Endothelial cell of umbilical vein (primary cell): ENCODE results near the gene AGK. TPM values are rescaled to one million over a fixed set of nuclear protein-coding genes. Genes with fewer than 3 reads are reported as not detected.

Experiments
- BruUV-seq: library from RNA; stranded (reverse); fragments of 400-500 nt; replicated peaks from 2 replicates; lab custom pipeline; 2021; lab: Mats Ljungman, UMichigan
- CTCF ChIA-PET: fragments of 300-600, 350-600 bp; sonication (Branson Sonifier 250); formaldehyde crosslinking; loops from one replicate; lab custom pipeline; 2021; ENCODE audit warnings: antibody characterized with exemption, inconsistent platforms; lab: Charles Lee
- POLR2A ChIA-PET: fragments of 300-600, 350-600 bp; sonication (Branson Sonifier 250); formaldehyde crosslinking; loops from one replicate; lab custom pipeline; 2021; ENCODE audit warnings: antibody characterized with exemption, inconsistent platforms; lab: Charles Lee
- DNase-seq: peaks from one replicate; pipeline ENCODE4 v3.0.0-alpha.2; 2011; ENCODE audit warnings: low read depth, low spot score
- FAIRE-seq: peaks from 2 replicates; lab custom pipeline; 2011; peaks lifted over from hg19 to GRCh38; lab: Jason Lieb, UNC
- H2AFZ ChIP-seq: 2 replicates; pipeline ENCODE4 v1.6.0; 2012; ENCODE audit warnings: low read depth, low read length, control low read depth, inconsistent platforms
- H3K27ac ChIP-seq: 2 replicates; pipeline ENCODE4 v1.5.1; 2011; ENCODE audit warnings: low read depth, mild to moderate bottlenecking, control low read depth, low read length, moderate library complexity; ENCODE audit not compliant: insufficient read depth
- H3K27me3 ChIP-seq, 2 experiments: 2 replicates each; pipeline versions ENCODE4 v1.6.0 to v1.6.1; 2011; ENCODE audit warnings: low read length in 2 of 2, mixed read lengths in 1 of 2; ENCODE audit not compliant: control insufficient read depth in 2 of 2, insufficient read depth in 2 of 2
- H3K36me3 ChIP-seq, 2 experiments: 2 replicates in 1 of 2; 3 replicates in 1 of 2; pipeline ENCODE4 v1.5.1; 2011; ENCODE audit warnings: low read length in 2 of 2, mild to moderate bottlenecking in 1 of 2, moderate library complexity in 1 of 2; ENCODE audit not compliant: control insufficient read depth in 2 of 2, insufficient read depth in 2 of 2; ENCODE audit errors: extremely low read depth in 1 of 2
- H3K4me1 ChIP-seq: 3 replicates; pipeline ENCODE4 v1.5.1; 2011; ENCODE audit warnings: mild to moderate bottlenecking, low read length; ENCODE audit not compliant: control insufficient read depth, insufficient read depth; ENCODE audit errors: extremely low read depth
- H3K4me2 ChIP-seq: 2 replicates; pipeline ENCODE4 v1.6.1; 2011; ENCODE audit warnings: low read length, control low read depth, mixed read lengths; ENCODE audit not compliant: insufficient read depth
- H3K4me3 ChIP-seq, 3 experiments: fragments of 200-600 bp in 1 of 3; sonication (generic), shearing (Covaris generic) in 1 of 3; replicated peaks in 1 of 3; 2 replicates each; pipeline ENCODE4 v1.5.1; 2011 to 2016; ENCODE audit warnings: control low read depth in 3 of 3, low read length in 3 of 3, mild to moderate bottlenecking in 2 of 3, inconsistent platforms in 1 of 3, low read depth in 1 of 3, moderate library complexity in 1 of 3; ENCODE audit not compliant: insufficient read depth in 1 of 3
- H3K79me2 ChIP-seq: 2 replicates; pipeline ENCODE4 v1.6.0; 2012; ENCODE audit warnings: low read length, inconsistent platforms; ENCODE audit not compliant: control insufficient read depth, insufficient read depth
- H3K9ac ChIP-seq: replicated peaks from 2 replicates; pipeline ENCODE3; 2011; ENCODE audit warnings: low read length, control low read depth; ENCODE audit not compliant: insufficient read depth; ENCODE audit errors: extremely low read depth
- H3K9me1 ChIP-seq: replicated peaks from 3 replicates; pipeline ENCODE4 v1.6.0; 2011; ENCODE audit warnings: mild to moderate bottlenecking, low read length; ENCODE audit not compliant: control insufficient read depth, insufficient read depth; ENCODE audit errors: extremely low read depth
- H3K9me3 ChIP-seq: replicated peaks from 2 replicates; pipeline ENCODE4 v1.5.1; 2012; ENCODE audit warnings: low read length, inconsistent platforms; ENCODE audit not compliant: control insufficient read depth, insufficient read depth
- H4K20me1 ChIP-seq: replicated peaks from 2 replicates; pipeline ENCODE3; 2011; ENCODE audit warnings: mild to moderate bottlenecking, low read length; ENCODE audit not compliant: control insufficient read depth, insufficient read depth; ENCODE audit errors: extremely low read depth
- EZH2 ChIP-seq: IDR thresholded peaks from 2 replicates; pipeline ENCODE4 v1.6.1; 2012; ENCODE audit warnings: borderline replicate concordance, low read depth, mild to moderate bottlenecking, moderate library complexity, low read length, inconsistent platforms; ENCODE audit not compliant: severe bottlenecking
- FOS ChIP-seq: IDR thresholded peaks from 2 replicates; pipeline ENCODE4 v1.6.1; 2011; ENCODE audit warnings: mild to moderate bottlenecking, low read length, moderate library complexity, borderline replicate concordance; ENCODE audit not compliant: insufficient read depth
- GATA2 ChIP-seq: IDR thresholded peaks from 2 replicates; pipeline ENCODE4 v1.7.0; 2011; ENCODE audit warnings: low read depth, mild to moderate bottlenecking, moderate library complexity, mixed read lengths, low read length; ENCODE audit not compliant: insufficient read length, insufficient read depth
- JUN ChIP-seq: IDR thresholded peaks from 2 replicates; pipeline ENCODE4 v1.6.1; 2011; ENCODE audit warnings: borderline replicate concordance, low read depth; ENCODE audit not compliant: insufficient read length, insufficient read depth
- MAX ChIP-seq: IDR thresholded peaks from 2 replicates; pipeline ENCODE4 v1.6.1; 2011; ENCODE audit not compliant: insufficient read depth, insufficient read length
- MYC ChIP-seq: IDR thresholded peaks from one replicate; pipeline ENCODE4 v1.6.1; 2011; ENCODE audit warnings: mild to moderate bottlenecking, low read depth, low read length
- POLR2A ChIP-seq: IDR thresholded peaks from 2 replicates; pipeline ENCODE4 v1.6.1; 2012; ENCODE audit warnings: low read depth, mild to moderate bottlenecking, control low read depth, low read length
- POLR2AphosphoS5 ChIP-seq: IDR thresholded peaks from 2 replicates; pipeline ENCODE4 v1.6.1; 2012; ENCODE audit warnings: low read depth, mild to moderate bottlenecking, control low read depth, low read length, moderate library complexity; ENCODE audit not compliant: insufficient read depth
- dilution Hi-C: fragments of 300-500 bp; cut with MboI; formaldehyde crosslinking; loops from one replicate; pipeline ENCODE4 v1.15.0; 2019; ENCODE audit warnings: low sequenced_read_pairs; ENCODE audit not compliant: extremely low pct_ligation_motif_present
- intact Hi-C: fragments of 100-400 bp; cut with micrococcal nuclease; formaldehyde crosslinking; loops from one replicate; pipeline ENCODE4 v1.10.0; 2022
- polyA plus RNA-seq, 4 experiments: library from polyadenylated mRNA; depleted of rRNA in 3 of 4; stranded (reverse) in 3 of 4; unstranded in 1 of 4; fragments of >200 nt; gene quantifications; 2 replicates each; pipeline versions ENCODE4 v1.2.1 to v1.2.3, GENCODE V29; 2011 to 2012; ENCODE audit warnings: missing spikeins in 1 of 4
- total RNA-seq: library from RNA; stranded (reverse); gene quantifications from 2 replicates; pipeline ENCODE4 v1.2.3, GENCODE V29; 2021
- TF ChIP-seq, protein P1 (sequence below), 2 donors: IDR thresholded peaks; 1 replicate in 1 of 2; 2 replicates in 1 of 2; pipeline ENCODE4 v1.5.1; 2011; ENCODE audit warnings: low read length in 2 of 2, mild to moderate bottlenecking in 2 of 2, moderate library complexity in 2 of 2, control low read depth in 1 of 2, inconsistent platforms in 1 of 2, low read depth in 1 of 2; ENCODE audit not compliant: insufficient read depth in 1 of 2; ENCODE audit errors: extremely low read depth in 1 of 2

The AGK gene
- total and polyA plus RNA-seq, 2 donors (not counting 3 experiments of a cell fraction or from before 2014, with no cell fraction given), result 23.6 to 34.3 TPM

GRCh38 chr7:141534757-141535737 is 16.2 kb upstream of the AGK start:
- Histone ChIP-seq H3K36me3 (no peaks in the 10 kb centered on the region), H3K79me2 (no peaks in the 10 kb centered on the region), H3K27ac (no peak overlapping the region), H3K9me3 (no peaks in the 10 kb centered on the region), H3K4me2 (no peak overlapping the region), H3K4me3 (no peak overlapping the region), H3K9me1 (no peaks in the 10 kb centered on the region), H3K9ac (no peak overlapping the region), H4K20me1 (no peaks in the 10 kb centered on the region), H2AFZ (no peak overlapping the region), H3K4me1 (no peaks in the 10 kb centered on the region), H3K27me3 (peaks cover 0 to 9% of the 10 kb centered on the region in 2 experiments)
- intact Hi-C loops, result loop anchor here (5.0 to 10.0 kb wide), 3 partner anchors 280 to 863 kb away; partner anchors contain the start of genes ADCK2 and BRAF
- ChIA-PET CTCF (interaction anchor here (0.9 to 3.5 kb wide), 4 partner anchors 16 to 725 kb away, joined by 3 to 59 read pairs (median 18); partner anchors contain the start of genes AGK and MRPS33), POLR2A (no interaction called here)
- FAIRE-seq, result no peak
- BruUV-seq, result no TSS peak
- no peak for TF ChIP-seq EZH2
- TF ChIP-seq FOS, result no peak
- no peak for TF ChIP-seq MAX
- no peak for DNase-seq
- dilution Hi-C loops, result no loop called here

- H3K9me3 ChIP-seq, result no peaks in the 10 kb centered on the region
- CTCF ChIA-PET, result no interaction called here
- H3K4me2 ChIP-seq, result no peak overlapping the region
- intact Hi-C loops (loop anchor here (10.0 kb wide), 2 partner anchors 283 to 613 kb away; partner anchors contain the start of gene BRAF), dilution Hi-C loops (no loop called here)
- H3K27me3 ChIP-seq, result peaks cover 2 to 14% of the 10 kb centered on the region in 2 experiments
- no peaks in the 10 kb centered on the region for H4K20me1 ChIP-seq
- no peak overlapping the region for H3K4me3 ChIP-seq
- H3K9me1 ChIP-seq, result no peaks in the 10 kb centered on the region
- TF ChIP-seq MAX (no peak), EZH2 (no peak), JUN (no peak), FOS (no peak), POLR2A (no peak), MYC (no peak), POLR2AphosphoS5 (no peak), GATA2 (no peak)
- TF ChIP-seq, protein P1, sequence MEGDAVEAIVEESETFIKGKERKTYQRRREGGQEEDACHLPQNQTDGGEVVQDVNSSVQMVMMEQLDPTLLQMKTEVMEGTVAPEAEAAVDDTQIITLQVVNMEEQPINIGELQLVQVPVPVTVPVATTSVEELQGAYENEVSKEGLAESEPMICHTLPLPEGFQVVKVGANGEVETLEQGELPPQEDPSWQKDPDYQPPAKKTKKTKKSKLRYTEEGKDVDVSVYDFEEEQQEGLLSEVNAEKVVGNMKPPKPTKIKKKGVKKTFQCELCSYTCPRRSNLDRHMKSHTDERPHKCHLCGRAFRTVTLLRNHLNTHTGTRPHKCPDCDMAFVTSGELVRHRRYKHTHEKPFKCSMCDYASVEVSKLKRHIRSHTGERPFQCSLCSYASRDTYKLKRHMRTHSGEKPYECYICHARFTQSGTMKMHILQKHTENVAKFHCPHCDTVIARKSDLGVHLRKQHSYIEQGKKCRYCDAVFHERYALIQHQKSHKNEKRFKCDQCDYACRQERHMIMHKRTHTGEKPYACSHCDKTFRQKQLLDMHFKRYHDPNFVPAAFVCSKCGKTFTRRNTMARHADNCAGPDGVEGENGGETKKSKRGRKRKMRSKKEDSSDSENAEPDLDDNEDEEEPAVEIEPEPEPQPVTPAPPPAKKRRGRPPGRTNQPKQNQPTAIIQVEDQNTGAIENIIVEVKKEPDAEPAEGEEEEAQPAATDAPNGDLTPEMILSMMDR (IDR thresholded peaks at IDR 0.05; ENCODE audit: extremely low read depth in 1 of 2, insufficient read depth in 1 of 2, low read depth in 1 of 2, low read length in 2 of 2), result no peak
- H3K4me1 ChIP-seq, result no peaks in the 10 kb centered on the region
- H3K27ac ChIP-seq, result no peak overlapping the region
- POLR2A ChIA-PET, result no interaction called here
- DNase-seq (no peak), FAIRE-seq (no peak)
- H3K9ac ChIP-seq, result no peak overlapping the region
- H3K36me3 ChIP-seq, result no peaks in the 10 kb centered on the region
- no peaks in the 10 kb centered on the region for H3K79me2 ChIP-seq
- BruUV-seq, result no TSS peak
- H2AFZ ChIP-seq, result no peak overlapping the region
Measured at GRCh38 chr7:141537906-141538305, 13.3 kb upstream of the AGK start.
